Measurements from ENCODE around the gene UBE2L3. TPM values are rescaled to one million over a fixed set of nuclear protein-coding genes. Genes with fewer than 3 reads are reported as not detected.

The UBE2L3 gene
- total and polyA plus RNA-seq, 2 donors (not counting 1 experiment from before 2014, with no cell fraction given) = 13.5 to 30.9 TPM

- H3K36me3 ChIP-seq (replicated peaks in 1 of 2; ENCODE audit: control extremely low read depth in 1 of 2, control insufficient read depth in 1 of 2, extremely low read depth in 1 of 2, insufficient read depth in 2 of 2, low read length in 1 of 2) = peaks cover 8 to 33% of the 10 kb centered on the region in 2 experiments
- H3K27ac ChIP-seq (ENCODE audit: low read length in 2 of 2) = no peak overlapping the region
- POLR2A ChIA-PET = no interaction called here
- 92% methylated on average over 2 of the region's 4 CpGs for WGBS (ENCODE audit: insufficient coverage)
- Mint-ChIP-seq H3K27me3 (no peaks in the 10 kb centered on the region), H3K4me1 (peaks cover 40% of the 10 kb centered on the region), H3K27ac (no peak overlapping the region), H3K9me3 (ENCODE audit: insufficient read depth) (no peaks in the 10 kb centered on the region), H3K4me3 (no peak overlapping the region)
- CTCF ChIA-PET = interaction anchor here (1.2 kb wide), 1 partner anchor 19 kb away, joined by 3 read pairs; no protein-coding TSS in a partner anchor
- no peak overlapping the region for H3K9ac ChIP-seq (ENCODE audit: low read length)
- peaks cover 10 to 23% of the 10 kb centered on the region in 2 donors for H3K4me1 ChIP-seq (ENCODE audit: control insufficient read depth in 2 of 2, insufficient read depth in 2 of 2, low read length in 2 of 2)
- DNase-seq (no peak), ATAC-seq (ENCODE audit: low read depth) (no peak)
- no peak overlapping the region for H3K4me3 ChIP-seq (ENCODE audit: control extremely low read depth in 1 of 5, extremely low read depth in 1 of 5, insufficient read depth in 1 of 5, low read depth in 2 of 5, low read length in 4 of 5)
- H3K9me3 ChIP-seq (ENCODE audit: control extremely low read depth in 1 of 3, control insufficient read depth in 2 of 3, insufficient read depth in 1 of 3, low read length in 2 of 3) = no peaks in the 10 kb centered on the region
- no peak overlapping the region for H3K4me2 ChIP-seq (replicated peaks; ENCODE audit: low read depth, low read length, poor library complexity, severe bottlenecking)
- TF ChIP-seq CTCF (IDR thresholded peaks at IDR 0.05) (no peak), EZH2 (IDR thresholded peaks at IDR 0.05; ENCODE audit: borderline replicate concordance, insufficient read depth, low read depth, low read length, poor library complexity, severe bottlenecking) (no peak)
- H2AFZ ChIP-seq (ENCODE audit: insufficient read depth, low read depth, low read length, poor library complexity, severe bottlenecking) = no peak overlapping the region
- H4K20me1 ChIP-seq (ENCODE audit: control insufficient read depth, insufficient read depth, low read length, poor library complexity, severe bottlenecking) = peaks cover 90% of the 10 kb centered on the region
- intact Hi-C loops (cut with micrococcal nuclease) = no loop called here
- no peaks in the 10 kb centered on the region for H3K27me3 ChIP-seq (replicated peaks in 1 of 4; ENCODE audit: control extremely low read depth in 1 of 4, control insufficient read depth in 3 of 4, insufficient read depth in 4 of 4, low read length in 3 of 4)
- peaks cover 96% of the 10 kb centered on the region for H3K79me2 ChIP-seq (ENCODE audit: control insufficient read depth, insufficient read depth, low read length)
Observed at GRCh38 chr22:21611210-21611977, 43.9 kb downstream of the UBE2L3 start.

- TF ChIP-seq CTCF (IDR thresholded peaks at IDR 0.05) = no peak
- no peak for TF ChIP-seq EZH2 (IDR thresholded peaks at IDR 0.05; ENCODE audit: borderline replicate concordance, insufficient read depth, low read depth, low read length, poor library complexity, severe bottlenecking)
- Histone ChIP-seq H3K36me3 (replicated peaks in 1 of 2; ENCODE audit: control extremely low read depth in 1 of 2, control insufficient read depth in 1 of 2, extremely low read depth in 1 of 2, insufficient read depth in 2 of 2, low read length in 1 of 2) (peaks cover 8 to 33% of the 10 kb centered on the region in 2 experiments), H3K9me3 (ENCODE audit: control extremely low read depth in 1 of 3, control insufficient read depth in 2 of 3, insufficient read depth in 1 of 3, low read length in 2 of 3) (no peaks in the 10 kb centered on the region), H3K4me1 (ENCODE audit: control insufficient read depth in 2 of 2, insufficient read depth in 2 of 2, low read length in 2 of 2) (peaks cover 12 to 33% of the 10 kb centered on the region in 2 donors), H3K79me2 (ENCODE audit: control insufficient read depth, insufficient read depth, low read length) (peaks cover 94% of the 10 kb centered on the region), H2AFZ (ENCODE audit: insufficient read depth, low read depth, low read length, poor library complexity, severe bottlenecking) (no peak overlapping the region), H3K9ac (ENCODE audit: low read length) (no peak overlapping the region), H3K4me3 (ENCODE audit: control extremely low read depth in 1 of 5, extremely low read depth in 1 of 5, insufficient read depth in 1 of 5, low read depth in 2 of 5, low read length in 4 of 5) (no peak overlapping the region), H3K4me2 (replicated peaks; ENCODE audit: low read depth, low read length, poor library complexity, severe bottlenecking) (no peak overlapping the region), H4K20me1 (ENCODE audit: control insufficient read depth, insufficient read depth, low read length, poor library complexity, severe bottlenecking) (peaks cover 85% of the 10 kb centered on the region), H3K27ac (ENCODE audit: low read length in 2 of 2) (no peak overlapping the region), H3K27me3 (replicated peaks in 1 of 4; ENCODE audit: control extremely low read depth in 1 of 4, control insufficient read depth in 3 of 4, insufficient read depth in 4 of 4, low read length in 3 of 4) (no peaks in the 10 kb centered on the region)
- peak overlapping the region; percentile 26 for H3K27ac Mint-ChIP-seq
- DNase-seq = no peak
- ATAC-seq (ENCODE audit: low read depth) = no peak
- intact Hi-C loops (cut with micrococcal nuclease) = no loop called here
- no peak overlapping the region for H3K4me3 Mint-ChIP-seq
- CTCF ChIA-PET = interaction anchor here (0.8 kb wide), 1 partner anchor 34 kb away, joined by 3 read pairs; no protein-coding TSS in a partner anchor
- H3K4me1 Mint-ChIP-seq = peaks cover 41% of the 10 kb centered on the region
- 95% methylated on average over 7 of the region's 7 CpGs for WGBS (ENCODE audit: insufficient coverage)
- POLR2A ChIA-PET = no interaction called here
- H3K27me3 Mint-ChIP-seq = no peaks in the 10 kb centered on the region
- H3K9me3 Mint-ChIP-seq (ENCODE audit: insufficient read depth) = no peaks in the 10 kb centered on the region
Observed at GRCh38 chr22:21612858-21613257, 45.3 kb downstream of the UBE2L3 start.
